CD8-positive, alpha-beta memory T cell (primary cell): ENCODE data around the gene CCDC150. TPM values are rescaled to one million over a fixed set of nuclear protein-coding genes. Genes with fewer than 3 reads are reported as not detected.
"Not testable (repeated sequence)": the region's sequence is repeated elsewhere in the genome, so short reads cannot be mapped to it uniquely, and the experiment has no call there.

Source experiments
- CTCF ChIA-PET: fragments of 350-600 bp; sonication (Branson Sonifier 250); formaldehyde crosslinking; loops from one replicate; lab custom pipeline; 2021; ENCODE audit warnings: antibody characterized with exemption; lab: Charles Lee
- POLR2A ChIA-PET: fragments of 350-600 bp; sonication (Branson Sonifier 250); formaldehyde crosslinking; loops from one replicate; lab custom pipeline; 2021; ENCODE audit warnings: antibody characterized with exemption; lab: Charles Lee
- DNase-seq, 5 donors: peaks; one replicate each; pipeline versions ENCODE4 v3.0.0 to v3.0.0-alpha.2; 2020 to 2022; ENCODE audit warnings: mixed read lengths in 1 of 5
- H3K27ac ChIP-seq: one replicate; pipeline ENCODE4 v1.7.0; 2013; ENCODE audit warnings: low read depth, mild to moderate bottlenecking, low read length, moderate library complexity
- H3K27me3 ChIP-seq: 2 replicates; pipeline ENCODE4 v1.7.0; 2013; ENCODE audit warnings: low read length, mild to moderate bottlenecking; ENCODE audit not compliant: insufficient read depth, poor library complexity, severe bottlenecking
- H3K36me3 ChIP-seq: 2 replicates; pipeline ENCODE4 v1.7.0; 2013; ENCODE audit warnings: mild to moderate bottlenecking, low read length, moderate library complexity; ENCODE audit not compliant: insufficient read depth
- H3K4me1 ChIP-seq: 2 replicates; pipeline ENCODE4 v1.7.0; 2013; ENCODE audit warnings: mild to moderate bottlenecking, low read length, moderate library complexity; ENCODE audit not compliant: insufficient read depth
- H3K4me3 ChIP-seq: 2 replicates; pipeline ENCODE4 v1.7.0; 2013; ENCODE audit warnings: mild to moderate bottlenecking, low read length
- H3K9me3 ChIP-seq: 2 replicates; pipeline ENCODE4 v1.7.0; 2013; ENCODE audit warnings: mild to moderate bottlenecking, low read length
- H3K27ac Mint-ChIP-seq, 8 donors: one replicate each; pipeline ENCODE4 v1.8.0; 2020 to 2021; ENCODE audit warnings: mixed read lengths in 8 of 8, mild to moderate bottlenecking in 6 of 8, inconsistent platforms in 3 of 8, moderate library complexity in 3 of 8
- H3K27me3 Mint-ChIP-seq, 2 donors: one replicate each; pipeline ENCODE4 v1.8.0; 2020 to 2021; ENCODE audit warnings: mixed read lengths in 2 of 2, mild to moderate bottlenecking in 1 of 2, moderate library complexity in 1 of 2
- H3K36me3 Mint-ChIP-seq, 3 donors: one replicate each; pipeline ENCODE4 v1.8.0; 2020 to 2021; ENCODE audit warnings: mixed read lengths in 3 of 3, inconsistent platforms in 1 of 3, mild to moderate bottlenecking in 1 of 3
- H3K4me1 Mint-ChIP-seq, 3 donors: one replicate each; pipeline ENCODE4 v1.8.0; 2020 to 2021; ENCODE audit warnings: mixed read lengths in 3 of 3, inconsistent platforms in 1 of 3, mild to moderate bottlenecking in 1 of 3
- H3K4me3 Mint-ChIP-seq, 7 donors: one replicate each; pipeline ENCODE4 v1.8.0; 2020 to 2021; ENCODE audit warnings: mixed read lengths in 7 of 7, mild to moderate bottlenecking in 6 of 7, moderate library complexity in 4 of 7, inconsistent platforms in 2 of 7
- H3K9me3 Mint-ChIP-seq, 5 donors: one replicate each; pipeline ENCODE4 v1.8.0; 2020 to 2022; ENCODE audit warnings: mixed read lengths in 5 of 5, mild to moderate bottlenecking in 3 of 5, moderate library complexity in 2 of 5, inconsistent platforms in 1 of 5
- polyA plus RNA-seq: library from polyadenylated mRNA; unstranded; fragments of 300-500 nt; fragmentation: Illumina TruSeq; gene quantifications from one replicate; pipeline ENCODE4 v1.2.3, GENCODE V29; 2021
- total RNA-seq, 2 experiments: library from RNA; stranded (reverse); gene quantifications; one replicate each; pipeline ENCODE4 v1.2.3, GENCODE V29; 2021

The CCDC150 gene
- total and polyA plus RNA-seq, 3 experiments from 2014 or later = 0.07 to 8.2 (median 7.9) TPM

DNA sequence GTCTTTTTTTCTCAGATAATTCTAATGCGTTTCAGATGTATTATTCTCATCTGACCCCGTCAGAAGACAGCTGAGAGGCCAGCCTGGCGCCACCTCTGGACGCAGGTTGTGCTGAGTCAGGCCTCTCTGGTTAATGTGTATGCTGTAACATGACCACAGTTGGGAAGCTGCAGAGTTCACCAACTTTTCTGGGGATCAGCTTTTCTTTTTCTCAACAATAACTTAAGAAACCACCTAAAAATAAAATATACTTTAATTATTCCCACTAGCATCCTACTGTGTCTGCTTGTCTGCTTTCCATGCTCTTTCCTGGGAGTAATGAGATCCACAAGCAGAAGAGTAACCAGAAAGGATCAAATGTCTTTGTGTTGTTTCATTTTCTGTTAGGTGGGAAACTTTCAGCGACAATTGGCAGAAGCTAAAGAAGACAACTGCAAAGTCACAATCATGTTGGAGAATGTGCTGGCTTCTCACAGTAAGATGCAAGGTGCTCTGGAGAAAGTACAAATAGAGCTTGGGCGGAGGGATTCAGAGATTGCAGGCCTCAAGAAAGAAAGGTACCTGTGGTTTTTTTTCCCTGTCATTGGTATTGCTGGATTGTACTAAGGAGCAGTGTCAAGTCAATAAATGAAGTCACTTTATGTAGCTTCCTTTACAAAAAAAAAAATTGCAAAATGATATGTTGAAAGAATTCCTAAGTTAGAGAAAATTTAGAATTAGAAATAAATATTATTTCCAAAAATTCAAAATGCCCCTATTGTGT is 79.8 kb downstream of the CCDC150 start:
- peaks cover 0 to 1% of the 10 kb centered on the region in 2 donors for H3K27me3 Mint-ChIP-seq
- H3K4me3 ChIP-seq = no peak overlapping the region
- H3K4me3 Mint-ChIP-seq = no peak overlapping the region
- H3K36me3 Mint-ChIP-seq = no peaks in the 10 kb centered on the region
- no peak overlapping the region for H3K27ac ChIP-seq
- no peaks in the 10 kb centered on the region for H3K9me3 Mint-ChIP-seq
- H3K36me3 ChIP-seq = no peaks in the 10 kb centered on the region
- H3K27me3 ChIP-seq = no peaks in the 10 kb centered on the region
- DNase-seq = no peak
- no peaks in the 10 kb centered on the region for H3K4me1 Mint-ChIP-seq
- H3K9me3 ChIP-seq = no peaks in the 10 kb centered on the region
- no peaks in the 10 kb centered on the region for H3K4me1 ChIP-seq
- H3K27ac Mint-ChIP-seq = no peak overlapping the region
- POLR2A ChIA-PET = no interaction called here
- CTCF ChIA-PET = no interaction called here

DNA sequence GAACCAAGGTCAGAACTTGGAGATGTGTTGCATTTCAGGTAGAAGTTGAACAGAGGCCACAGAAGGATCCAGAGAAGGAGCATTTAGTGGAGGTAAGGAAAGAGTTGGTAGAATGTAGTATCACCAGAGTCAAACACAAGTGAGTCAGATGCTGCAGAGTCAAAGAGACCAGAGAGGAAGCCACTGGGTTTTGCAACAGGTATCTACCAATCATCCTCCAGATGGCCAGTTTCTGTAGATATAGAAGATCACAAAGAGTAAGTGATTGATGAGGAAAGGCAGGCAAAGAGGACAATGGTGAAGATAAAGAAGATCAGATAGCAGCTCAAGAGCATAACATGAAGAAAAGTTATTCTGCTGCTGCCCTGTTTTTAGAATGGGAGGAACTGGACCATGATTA is 84.1 kb downstream of the CCDC150 start:
- Histone ChIP-seq H3K36me3 (no peaks in the 10 kb centered on the region), H3K27ac (no peak overlapping the region), H3K27me3 (no peaks in the 10 kb centered on the region), H3K4me1 (no peaks in the 10 kb centered on the region), H3K9me3 (no peaks in the 10 kb centered on the region), H3K4me3 (no peak overlapping the region)
- Mint-ChIP-seq H3K4me3 (no peak overlapping the region), H3K36me3 (no peaks in the 10 kb centered on the region), H3K4me1 (peaks cover 0 to 9% (median 3%) of the 10 kb centered on the region in 3 donors), H3K27me3 (peaks cover 0 to 1% of the 10 kb centered on the region in 2 donors), H3K9me3 (no peaks in the 10 kb centered on the region), H3K27ac (no peak overlapping the region)
- ChIA-PET CTCF (no interaction called here), POLR2A (no interaction called here)
- DNase-seq = no peak

DNA sequence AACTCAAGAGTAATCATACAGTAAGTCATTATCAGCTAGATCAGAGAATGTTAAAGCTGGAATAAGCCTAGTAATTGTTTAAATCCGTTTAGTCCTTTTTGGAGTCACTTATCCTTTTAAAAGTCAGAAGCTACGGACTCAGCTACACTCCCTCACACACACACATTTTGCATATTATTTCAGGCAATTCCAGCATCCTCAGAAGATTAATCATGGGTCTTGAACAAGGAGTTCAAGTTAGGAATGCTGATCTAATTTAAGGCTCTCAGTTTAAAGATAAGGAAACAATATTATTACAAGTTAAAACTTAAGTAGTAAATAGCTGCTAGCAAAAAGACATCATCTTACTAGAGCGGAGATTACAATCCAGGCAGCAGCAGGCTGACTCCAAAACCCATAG is 85.7 kb downstream of the CCDC150 start:
- no peaks in the 10 kb centered on the region for H3K36me3 Mint-ChIP-seq
- no peaks in the 10 kb centered on the region for H3K36me3 ChIP-seq
- ChIA-PET CTCF (no interaction called here), POLR2A (no interaction called here)
- H3K4me3 ChIP-seq = no peak overlapping the region
- H3K27ac ChIP-seq = no peak overlapping the region
- no peaks in the 10 kb centered on the region for H3K27me3 ChIP-seq
- H3K27ac Mint-ChIP-seq = no peak overlapping the region
- H3K9me3 ChIP-seq = no peaks in the 10 kb centered on the region
- no peaks in the 10 kb centered on the region for H3K4me1 ChIP-seq
- H3K9me3 Mint-ChIP-seq = no peaks in the 10 kb centered on the region
- DNase-seq = no peak
- H3K4me1 Mint-ChIP-seq = peaks cover 0 to 9% (median 3%) of the 10 kb centered on the region in 3 donors
- no peak overlapping the region for H3K4me3 Mint-ChIP-seq
- H3K27me3 Mint-ChIP-seq = peaks cover 0 to 1% of the 10 kb centered on the region in 2 donors

DNA sequence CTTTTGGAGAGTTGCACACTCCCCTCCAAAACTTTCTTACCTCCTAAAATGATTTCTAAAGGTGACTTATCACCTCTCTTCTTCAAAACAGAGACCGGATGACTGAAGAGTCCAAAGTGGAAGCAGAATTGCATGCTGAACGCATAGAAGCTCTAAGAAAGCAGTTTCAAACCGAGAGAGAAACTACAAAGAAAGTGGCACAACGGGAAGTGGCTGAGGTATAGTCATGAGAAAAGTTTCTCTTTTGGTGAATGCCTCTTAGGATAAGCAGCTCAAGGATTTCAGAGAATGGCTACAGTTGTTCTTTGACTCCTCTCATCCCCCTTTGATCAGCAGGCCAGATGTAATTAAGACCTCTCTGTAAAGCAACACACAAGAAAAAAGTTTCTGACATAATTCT is 86.4 kb downstream of the CCDC150 start:
- H3K36me3 ChIP-seq = no peaks in the 10 kb centered on the region

DNA sequence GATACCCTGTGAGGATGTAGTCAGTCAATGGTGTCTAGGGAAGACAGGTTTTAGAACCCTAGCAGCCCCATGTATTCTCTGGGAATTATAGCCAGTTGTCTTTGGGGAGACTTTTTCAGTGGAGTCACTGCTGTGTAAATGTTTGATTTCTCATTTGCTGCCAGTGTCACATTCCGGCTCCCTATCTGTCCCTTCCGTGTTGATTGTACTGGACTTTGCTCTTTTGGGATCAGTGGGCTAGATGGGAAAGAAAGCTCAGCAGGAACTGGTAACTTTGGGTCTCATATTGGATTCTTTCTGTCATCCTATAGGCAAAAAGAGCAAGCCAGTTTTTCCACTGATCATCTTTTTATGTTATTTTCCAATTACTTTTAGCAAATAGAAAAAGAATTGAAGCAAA is 89.9 kb downstream of the CCDC150 start:
- Histone ChIP-seq H3K27me3 (no peaks in the 10 kb centered on the region), H3K4me1 (no peaks in the 10 kb centered on the region), H3K9me3 (no peaks in the 10 kb centered on the region), H3K27ac (no peak overlapping the region), H3K4me3 (no peak overlapping the region), H3K36me3 (no peaks in the 10 kb centered on the region)
- no peak overlapping the region for H3K4me3 Mint-ChIP-seq
- H3K4me1 Mint-ChIP-seq = peaks cover 0 to 9% (median 3%) of the 10 kb centered on the region in 3 donors
- DNase-seq = no peak
- ChIA-PET POLR2A (no interaction called here), CTCF (interaction anchor here (1.0 kb wide), 1 partner anchor 22 kb away, joined by 3 read pairs; no protein-coding TSS in a partner anchor)
- no peaks in the 10 kb centered on the region for H3K27me3 Mint-ChIP-seq
- H3K27ac Mint-ChIP-seq = no peak overlapping the region
- no peaks in the 10 kb centered on the region for H3K36me3 Mint-ChIP-seq
- no peaks in the 10 kb centered on the region for H3K9me3 Mint-ChIP-seq

More for the DNA sequence above, 86.4 kb downstream of the CCDC150 start:
- no peak overlapping the region for H3K27ac ChIP-seq
- H3K4me3 Mint-ChIP-seq = no peak overlapping the region
- peaks cover 0 to 1% of the 10 kb centered on the region in 2 donors for H3K27me3 Mint-ChIP-seq
- H3K9me3 ChIP-seq = no peaks in the 10 kb centered on the region
- H3K4me1 Mint-ChIP-seq = peaks cover 0 to 9% (median 3%) of the 10 kb centered on the region in 3 donors
- ChIA-PET CTCF (no interaction called here), POLR2A (no interaction called here)
- no peak overlapping the region for H3K4me3 ChIP-seq
- H3K36me3 Mint-ChIP-seq = no peaks in the 10 kb centered on the region
- no peaks in the 10 kb centered on the region for H3K9me3 Mint-ChIP-seq
- DNase-seq = no peak
- no peaks in the 10 kb centered on the region for H3K4me1 ChIP-seq
- H3K27me3 ChIP-seq = no peaks in the 10 kb centered on the region
- H3K27ac Mint-ChIP-seq = peak overlapping the region in 1 of 8 donors; percentile 5

DNA sequence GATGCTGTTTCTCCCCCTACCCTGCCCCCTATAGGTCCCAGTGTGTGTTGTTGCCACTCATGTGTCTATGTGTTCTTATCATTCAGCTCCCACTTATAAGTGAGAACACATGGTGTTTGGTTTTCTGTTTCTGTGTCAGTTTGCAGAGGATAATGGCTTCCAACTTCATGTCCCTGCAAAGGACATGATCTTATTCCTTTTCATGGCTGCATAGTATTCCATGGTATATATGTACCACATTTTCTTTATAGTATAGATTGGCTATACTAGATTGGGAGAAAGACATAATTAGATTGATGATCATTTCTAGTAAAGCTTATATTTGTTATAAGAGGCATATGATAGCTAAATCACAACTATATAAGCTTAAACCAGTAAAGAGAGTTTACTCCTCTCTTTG is 97.1 kb downstream of the CCDC150 start:
- H3K4me3 Mint-ChIP-seq, H3K27me3 Mint-ChIP-seq, H3K9me3 ChIP-seq, H3K27ac ChIP-seq, H3K36me3 ChIP-seq, H3K4me1 Mint-ChIP-seq, H3K4me3 ChIP-seq, H3K27ac Mint-ChIP-seq, H3K27me3 ChIP-seq, DNase-seq, POLR2A ChIA-PET, H3K4me1 ChIP-seq: not testable (repeated sequence)
- H3K36me3 Mint-ChIP-seq = peaks cover 0 to 18% (median 0%) of the 10 kb centered on the region in 3 donors
- CTCF ChIA-PET = interaction anchor here (3.0 kb wide), 1 partner anchor 14 kb away, joined by 9 read pairs; no protein-coding TSS in a partner anchor
- peaks cover 0 to 18% (median 9%) of the 10 kb centered on the region in 5 donors for H3K9me3 Mint-ChIP-seq

DNA sequence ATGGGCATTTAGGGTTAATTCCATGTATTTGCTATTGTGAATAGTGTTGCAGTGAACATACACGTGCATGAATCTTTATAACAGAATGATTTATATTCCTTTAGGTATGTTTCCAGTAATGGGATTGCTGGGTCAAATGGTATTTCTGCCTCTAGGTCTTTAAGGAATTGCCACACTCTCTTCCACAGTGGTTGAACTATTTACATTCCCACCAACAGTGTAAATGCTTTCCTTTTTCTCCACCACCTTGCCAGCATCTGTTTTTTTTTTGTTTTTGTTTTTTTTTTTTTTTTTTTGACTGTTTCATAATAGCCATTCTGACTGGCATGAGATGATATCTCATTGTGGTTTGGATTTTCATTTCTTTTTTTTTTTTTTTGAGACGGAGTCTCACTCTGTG is 97.5 kb downstream of the CCDC150 start:
- H3K36me3 ChIP-seq = no peaks in the 10 kb centered on the region
- Mint-ChIP-seq H3K27ac (no peak overlapping the region), H3K4me1 (no peaks in the 10 kb centered on the region), H3K9me3 (peaks cover 0 to 18% (median 9%) of the 10 kb centered on the region in 5 donors), H3K27me3 (no peaks in the 10 kb centered on the region), H3K36me3 (peaks cover 0 to 22% (median 2%) of the 10 kb centered on the region in 3 donors), H3K4me3 (no peak overlapping the region)
- H3K27ac ChIP-seq = no peak overlapping the region
- H3K9me3 ChIP-seq = no peaks in the 10 kb centered on the region
- no peaks in the 10 kb centered on the region for H3K4me1 ChIP-seq
- POLR2A ChIA-PET = no interaction called here
- H3K27me3 ChIP-seq = no peaks in the 10 kb centered on the region
- H3K4me3 ChIP-seq = no peak overlapping the region
- no peak for DNase-seq
- CTCF ChIA-PET = interaction anchor here (3.0 kb wide), 1 partner anchor 14 kb away, joined by 9 read pairs; no protein-coding TSS in a partner anchor

DNA sequence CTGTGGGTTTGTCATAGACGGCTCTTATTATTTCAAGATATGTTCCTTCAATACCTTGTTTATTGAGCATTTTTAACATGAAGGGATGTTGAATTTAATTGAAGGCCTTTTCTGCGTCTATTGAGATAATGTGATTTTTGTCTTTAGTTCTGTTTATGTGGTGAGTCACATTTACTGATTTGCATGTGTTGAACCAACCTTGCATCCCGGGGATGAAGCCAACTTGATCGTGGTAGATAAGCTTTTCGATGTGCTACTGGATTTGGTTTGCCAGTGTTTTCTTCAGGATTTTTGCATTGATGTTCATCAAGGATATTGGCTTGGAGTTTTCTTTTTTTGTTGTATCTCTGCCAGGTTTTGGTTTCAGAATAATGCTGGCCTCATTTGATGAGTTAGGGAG is 99.5 kb downstream of the CCDC150 start:
- H3K9me3 ChIP-seq = no peaks in the 10 kb centered on the region
- CTCF ChIA-PET = no interaction called here
- Mint-ChIP-seq H3K9me3 (peaks cover 0 to 18% (median 9%) of the 10 kb centered on the region in 5 donors), H3K36me3 (peaks cover 0 to 25% (median 2%) of the 10 kb centered on the region in 3 donors), H3K27me3 (no peaks in the 10 kb centered on the region), H3K27ac (no peak overlapping the region), H3K4me3 (no peak overlapping the region), H3K4me1 (no peaks in the 10 kb centered on the region)
- no peaks in the 10 kb centered on the region for H3K36me3 ChIP-seq
- no peak overlapping the region for H3K27ac ChIP-seq
- H3K27me3 ChIP-seq = no peaks in the 10 kb centered on the region
- H3K4me3 ChIP-seq = no peak overlapping the region
- DNase-seq = no peak
- H3K4me1 ChIP-seq = no peaks in the 10 kb centered on the region
- POLR2A ChIA-PET = no interaction called here
